Pancreas (tissue), 10 donors: ENCODE results near the gene RAB4A. TPM values are rescaled to one million over a fixed set of nuclear protein-coding genes. Genes with fewer than 3 reads are reported as not detected.
A peak's percentile ranks its signal among the peaks of the same experiment; 100 is the strongest.

Experiments
- ATAC-seq, 4 donors: fragments of 200-7000 bp; cut with Tn5 transposase; one replicate each; pipeline versions ENCODE4 v1.8.0 to v1.9.1; 2020; ENCODE audit warnings: mild to moderate bottlenecking in 4 of 4, moderate library complexity in 4 of 4
- DNase-seq, 6 donors: peaks; one replicate each; pipeline ENCODE4 v3.0.0-alpha.2; 2020
- FAIRE-seq: peaks from 2 replicates; lab custom pipeline; 2012; peaks lifted over from hg19 to GRCh38; lab: Jason Lieb, UNC
- H3K27ac ChIP-seq, 4 donors: fragments of 200-600 bp; sonication (generic); 1 replicate in 3 of 4; 2 replicates in 1 of 4; pipeline versions ENCODE4 v1.5.0 to v1.8.0; 2020
- H3K27me3 ChIP-seq, 4 donors: fragments of 200-600 bp; one replicate each; pipeline ENCODE4 v1.8.0; 2021
- H3K36me3 ChIP-seq, 3 donors: fragments of 200-600 bp; sonication (generic) in 1 of 3; one replicate each; pipeline versions ENCODE4 v1.5.0 to v1.8.0; 2020 to 2021
- H3K4me1 ChIP-seq, 3 donors: fragments of 200-600 bp; one replicate each; pipeline ENCODE4 v1.8.0; 2021
- H3K4me3 ChIP-seq, 4 donors: fragments of 200-600 bp; sonication (generic) in 2 of 4; one replicate each; pipeline versions ENCODE4 v1.5.0 to v1.8.0; 2020 to 2021
- H3K9me3 ChIP-seq, 4 donors: fragments of 200-600 bp; one replicate each; pipeline ENCODE4 v1.8.0; 2021
- CTCF ChIP-seq, 4 donors: fragments of 200-600 bp; sonication (generic) in 3 of 4; IDR thresholded peaks; one replicate each; pipeline versions ENCODE4 v1.5.0 to v1.8.0; 2021; ENCODE audit warnings: antibody characterized with exemption in 4 of 4
- WGBS, 2 donors: extraction: QIAGEN DNeasy Blood & Tissue Kit; methylation state at CpG; one replicate each; pipeline ENCODE4 v1.1.7; 2013; 5-methylcytosine and 5-hydroxymethylcytosine counted together
- intact Hi-C, 3 donors: fragments of 100-400 bp; cut with DNase I; formaldehyde crosslinking; loops; one replicate each; pipeline versions ENCODE4 v1.11.1 to v1.14.2; 2022
- polyA plus RNA-seq, 2 donors: library from polyadenylated mRNA; stranded (reverse); fragments of 200-250 nt; gene quantifications; one replicate each; pipeline ENCODE4 v1.2.3, GENCODE V29; 2013
- total RNA-seq, 6 donors: library from RNA; stranded (reverse); fragmentation: NEBNext Ultra II Directional in 4 of 6; extraction: Animal tissue kit (Norgen Biotek cat#: 25700) in 4 of 6; gene quantifications; one replicate each; pipeline versions ENCODE4 v1.2.1 to v1.2.4, GENCODE V29; 2021 to 2023
- donor health status: healthy with polysubstance abuse.
- donor health status: DM: no; HTN: no; CAD: no; lungs with moderate emphysema.
- donor health status: DM: no; HTN: no; CAD: no.
- donor health status: control.
- donor health status: control.
- donor health status: Bipolar disorder and iron deficiency.
- donor health status: DM: yes; HTN: yes; CAD: no.
- donor health status: DM: no; HTN: no; CAD: no.
- donor health status: DM: no; HTN: no; CAD: no.
- donor health status: DM: yes; HTN: yes; CAD: no.

RAB4A gene
- total and polyA plus RNA-seq, 8 donors = 14.5 to 67.4 (median 53.7) TPM

GRCh38 chr1:229339520-229339919 is 68.6 kb downstream of the RAB4A start:
- ATAC-seq (no peak), DNase-seq (no peak), FAIRE-seq (no peak)
- peaks cover 0 to 4% (median 0%) of the 10 kb centered on the region in 3 donors for H3K4me1 ChIP-seq
- H3K4me3 ChIP-seq = no peak overlapping the region
- H3K27me3 ChIP-seq = no peaks in the 10 kb centered on the region
- H3K27ac ChIP-seq = no peak overlapping the region
- no peaks in the 10 kb centered on the region for H3K36me3 ChIP-seq
- intact Hi-C loops = no loop called here
- no peak for TF ChIP-seq CTCF (IDR thresholded peaks at IDR 0.05)
- WGBS, 2 donors = 91 to 94% methylated on average over 3 of the region's 3 CpGs
- no peaks in the 10 kb centered on the region for H3K9me3 ChIP-seq

GRCh38 chr1:229340496-229340895 is 69.6 kb downstream of the RAB4A start:
- DNase-seq (no peak), ATAC-seq (no peak), FAIRE-seq (no peak)
- 90% methylated on average over 6 of the region's 6 CpGs for WGBS, 2 donors
- TF ChIP-seq CTCF (IDR thresholded peaks at IDR 0.05) = no peak
- H3K4me3 ChIP-seq = no peak overlapping the region
- H3K36me3 ChIP-seq = no peaks in the 10 kb centered on the region
- H3K27me3 ChIP-seq = no peaks in the 10 kb centered on the region
- no peak overlapping the region for H3K27ac ChIP-seq
- peaks cover 0 to 4% (median 0%) of the 10 kb centered on the region in 3 donors for H3K4me1 ChIP-seq
- H3K9me3 ChIP-seq = no peaks in the 10 kb centered on the region
- intact Hi-C loops = no loop called here

GRCh38 chr1:229341774-229342655 is 71.1 kb downstream of the RAB4A start:
- H3K36me3 ChIP-seq = no peaks in the 10 kb centered on the region
- H3K4me1 ChIP-seq = peaks cover 0 to 4% (median 0%) of the 10 kb centered on the region in 3 donors
- 0% methylated on average over 77 to 103 of the region's 103 CpGs for WGBS, 2 donors
- TF ChIP-seq CTCF (IDR thresholded peaks at IDR 0.05) = no peak
- peak; percentile 82 to 94 (median 87) for DNase-seq
- peak; percentile 95 to 98 (median 97) for ATAC-seq
- no peaks in the 10 kb centered on the region for H3K9me3 ChIP-seq
- FAIRE-seq = no peak
- intact Hi-C loops = no loop called here
- H3K27ac ChIP-seq = peak overlapping the region; percentile 57 to 85 (median 73)
- peak overlapping the region; percentile 89 to 94 (median 92) for H3K4me3 ChIP-seq
- H3K27me3 ChIP-seq = no peaks in the 10 kb centered on the region

- WGBS, 2 donors = 0 to 1% methylated on average over 37 to 83 of the region's 83 CpGs
- Histone ChIP-seq H3K4me3 (peak within 1 kb of the TSS; percentile 89 to 94 (median 92)), H3K36me3 (no peaks in the 10 kb centered on the region), H3K27ac (peak within 1 kb of the TSS; percentile 66 to 85 (median 78)), H3K27me3 (no peaks in the 10 kb centered on the region), H3K9me3 (no peaks in the 10 kb centered on the region), H3K4me1 (peaks cover 0 to 4% (median 0%) of the 10 kb centered on the region in 3 donors)
- no peak for FAIRE-seq
- ATAC-seq = peak; percentile 73 to 79 (median 76)
- TF ChIP-seq CTCF (IDR thresholded peaks at IDR 0.05) = no peak
- intact Hi-C loops = no loop called here
- DNase-seq = peak; percentile 35 to 82 (median 53)
These were observed 72.0 kb downstream of the RAB4A start, which contains the start of gene CCSAP for GRCh38 chr1:229342656-229343569. Gene CCSAP (minus strand): TSS chr1:229343047. CDS start chr1:229342465, 582 bp downstream.
